Lung (tissue), 12 donors: ENCODE measurements around the gene INVS. TPM values are rescaled to one million over a fixed set of nuclear protein-coding genes. Genes with fewer than 3 reads are reported as not detected.

Experiments used
- ATAC-seq: fragments of 200-7000 bp; cut with Tn5 transposase; one replicate; pipeline ENCODE4 v1.9.1; 2020; ENCODE audit warnings: moderate number of reproducible peaks; ENCODE audit not compliant: insufficient read depth, low FRiP score
- DNase-seq, 3 donors: peaks; one replicate each; pipeline ENCODE4 v3.0.0-alpha.2; 2013 to 2017
- H3K27ac ChIP-seq, 2 donors: one replicate each; pipeline ENCODE4 v1.5.1; 2013; ENCODE audit warnings: mild to moderate bottlenecking in 2 of 2, moderate library complexity in 2 of 2, control low read depth in 1 of 2, inconsistent platforms in 1 of 2, low read depth in 1 of 2, low read length in 1 of 2
- H3K27me3 ChIP-seq, 3 donors: one replicate each; pipeline ENCODE4 v1.5.1; 2013; ENCODE audit warnings: low read length in 2 of 3; ENCODE audit not compliant: control insufficient read depth in 3 of 3, insufficient read depth in 3 of 3
- H3K36me3 ChIP-seq, 4 donors: one replicate each; pipeline ENCODE4 v1.5.1; 2013; ENCODE audit warnings: low read length in 4 of 4, mild to moderate bottlenecking in 1 of 4, moderate library complexity in 1 of 4; ENCODE audit not compliant: control insufficient read depth in 4 of 4, insufficient read depth in 4 of 4
- H3K4me1 ChIP-seq, 5 donors: one replicate each; pipeline ENCODE4 v1.5.1; 2013; ENCODE audit warnings: low read length in 5 of 5, mild to moderate bottlenecking in 2 of 5, moderate library complexity in 1 of 5; ENCODE audit not compliant: control insufficient read depth in 5 of 5, insufficient read depth in 5 of 5
- H3K4me3 ChIP-seq: one replicate; pipeline ENCODE4 v1.5.1; 2013; ENCODE audit warnings: mild to moderate bottlenecking, control low read depth, moderate library complexity
- H3K9ac ChIP-seq, 2 donors: one replicate each; pipeline ENCODE4 v1.5.1; 2013; ENCODE audit warnings: low read length in 2 of 2, control low read depth in 1 of 2; ENCODE audit not compliant: insufficient read depth in 1 of 2
- H3K9me3 ChIP-seq, 4 donors: one replicate each; pipeline ENCODE4 v1.5.1; 2013; ENCODE audit warnings: low read length in 3 of 4, mild to moderate bottlenecking in 1 of 4, moderate library complexity in 1 of 4; ENCODE audit not compliant: control insufficient read depth in 4 of 4, insufficient read depth in 3 of 4
- CTCF ChIP-seq: IDR thresholded peaks from 2 replicates; pipeline ENCODE4 v1.5.1; 2012; ENCODE audit warnings: mild to moderate bottlenecking; ENCODE audit errors: control extremely low read depth, extremely low read depth
- WGBS, 2 donors: extraction: QIAGEN DNeasy Blood & Tissue Kit; methylation state at CpG; one replicate each; pipeline ENCODE4 v1.1.7; 2013; 5-methylcytosine and 5-hydroxymethylcytosine counted together
- polyA plus RNA-seq, 2 donors: library from polyadenylated mRNA; stranded (reverse); fragments of 200-250 nt; gene quantifications; one replicate each; pipeline ENCODE4 v1.2.1, GENCODE V29; 2013
- total RNA-seq, 2 donors: library from RNA; depleted of rRNA in 1 of 2; stranded (reverse); fragments of >200 nt in 1 of 2; gene quantifications; one replicate each; pipeline ENCODE4 v1.2.1, GENCODE V29; 2014 to 2021
- donor health status: control.
- donor health status: control.
- donor health status: Bipolar disorder and iron deficiency.
- donor health status: healthy.
- donor health status: DM: yes; HTN: yes; CAD: no.

The INVS gene
- total and polyA plus RNA-seq, 4 donors, result 3.4 to 52.1 (median 12.5) TPM

GRCh38 chr9:100298378-100298777, 199.3 kb downstream of the INVS start:
- Histone ChIP-seq H3K9me3 (no peaks in the 10 kb centered on the region), H3K27ac (no peak overlapping the region), H3K9ac (no peak overlapping the region), H3K36me3 (peaks cover 27 to 68% (median 30%) of the 10 kb centered on the region in 4 donors), H3K4me3 (no peak overlapping the region), H3K4me1 (no peaks in the 10 kb centered on the region), H3K27me3 (no peaks in the 10 kb centered on the region)
- TF ChIP-seq CTCF, result no peak
- 79 to 85% methylated on average over 3 of the region's 3 CpGs for WGBS, 2 donors
- DNase-seq (no peak), ATAC-seq (peak; percentile 19)

GRCh38 chr9:100303747-100304146, 204.7 kb downstream of the INVS start:
- no peaks in the 10 kb centered on the region for H3K27me3 ChIP-seq
- 95 to 96% methylated on average over 3 of the region's 3 CpGs for WGBS, 2 donors
- TF ChIP-seq CTCF, result no peak
- peaks cover 19 to 35% (median 30%) of the 10 kb centered on the region in 4 donors for H3K36me3 ChIP-seq
- no peaks in the 10 kb centered on the region for H3K9me3 ChIP-seq
- DNase-seq (no peak), ATAC-seq (no peak)
- no peak overlapping the region for H3K9ac ChIP-seq
- H3K4me3 ChIP-seq, result no peak overlapping the region
- no peaks in the 10 kb centered on the region for H3K4me1 ChIP-seq
- H3K27ac ChIP-seq, result no peak overlapping the region

GRCh38 chr9:100306283-100306682, 207.2 kb downstream of the INVS start:
- H3K9ac ChIP-seq, result no peak overlapping the region
- ATAC-seq, result no peak
- H3K36me3 ChIP-seq, result peaks cover 10 to 33% (median 27%) of the 10 kb centered on the region in 4 donors
- no peak overlapping the region for H3K27ac ChIP-seq
- TF ChIP-seq CTCF, result no peak
- H3K27me3 ChIP-seq, result no peaks in the 10 kb centered on the region
- 90 to 91% methylated on average over 1 of the region's 1 CpG for WGBS, 2 donors
- no peaks in the 10 kb centered on the region for H3K9me3 ChIP-seq
- no peak for DNase-seq
- no peak overlapping the region for H3K4me3 ChIP-seq
- no peaks in the 10 kb centered on the region for H3K4me1 ChIP-seq

- TF ChIP-seq CTCF, result no peak
- H3K36me3 ChIP-seq, result peaks cover 6 to 28% (median 22%) of the 10 kb centered on the region in 4 donors
These were observed 208.0 kb downstream of the INVS start for GRCh38 chr9:100307080-100307479.

More at GRCh38 chr9:100307080-100307479, 208.0 kb downstream of the INVS start:
- Histone ChIP-seq H3K9me3 (no peaks in the 10 kb centered on the region), H3K27ac (no peak overlapping the region), H3K27me3 (no peaks in the 10 kb centered on the region), H3K9ac (no peak overlapping the region), H3K4me1 (no peaks in the 10 kb centered on the region), H3K4me3 (no peak overlapping the region)
- no peak for ATAC-seq
- no peak for DNase-seq
- 76 to 78% methylated on average over 2 of the region's 2 CpGs for WGBS, 2 donors
